NCI-H146 treated with DMSO at 0.1 percent for 48 hours (cell line): ENCODE measurements around the gene LEMD1.
"Not testable (repeated sequence)": the region's sequence is repeated elsewhere in the genome, so short reads cannot be mapped to it uniquely, and the experiment has no call there.

Experiments used
- DNase-seq: peaks from one replicate; lab custom pipeline; 2025; ENCODE audit not compliant: unreplicated experiment; lab: John Stamatoyannopoulos, UW

The LEMD1 gene

DNA sequence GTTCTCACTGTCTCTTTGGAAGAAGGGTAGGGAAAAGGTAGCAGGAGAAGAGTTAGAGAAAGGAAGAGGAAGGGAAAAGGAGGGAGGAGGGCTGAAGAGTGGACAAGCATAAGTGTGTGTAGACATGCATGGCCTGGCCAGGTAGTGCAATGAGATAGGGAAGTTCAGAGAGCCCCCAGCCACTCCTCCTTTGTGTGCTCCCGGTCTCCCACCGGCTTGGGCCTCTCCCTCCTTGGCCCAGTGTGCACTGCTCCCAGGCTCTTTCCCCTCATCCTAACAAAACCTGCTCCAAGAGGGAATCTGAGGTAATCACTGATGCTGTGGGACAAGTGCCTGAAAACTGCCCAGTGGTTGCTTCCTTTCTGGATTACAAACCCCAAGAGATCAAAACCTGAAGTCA is 10.3 kb upstream of the LEMD1 start:
- no peak for DNase-seq

DNA sequence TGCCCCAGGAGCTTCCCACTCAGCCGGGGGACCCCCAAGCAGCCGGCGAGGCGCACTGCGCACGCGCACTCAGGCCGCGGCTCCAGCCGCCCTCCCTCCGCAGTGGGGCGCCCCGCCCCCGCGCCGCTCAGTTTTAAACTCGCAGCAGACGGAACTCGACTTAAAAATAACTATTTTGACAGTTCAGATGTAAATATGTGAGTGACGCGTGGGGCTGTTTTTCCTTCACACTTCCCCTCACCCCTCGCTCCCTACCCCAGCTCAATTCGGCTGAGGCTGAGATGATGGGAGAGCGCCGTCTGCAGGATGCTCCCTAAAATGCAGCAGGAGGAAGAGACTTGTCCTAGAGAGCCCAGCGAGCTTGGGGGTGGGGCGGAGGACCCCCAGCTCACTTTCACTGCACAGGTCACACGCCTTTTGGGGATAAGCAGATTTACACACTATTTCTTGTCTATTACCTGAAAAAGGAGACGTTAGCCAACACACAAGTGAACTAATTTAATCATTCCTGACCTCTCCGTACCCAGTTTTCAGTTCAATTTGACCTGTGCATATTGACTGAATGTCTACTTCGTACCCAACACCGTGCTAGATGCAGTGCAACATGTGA is 8.9 kb upstream of the LEMD1 start:
- DNase-seq = no peak

DNA sequence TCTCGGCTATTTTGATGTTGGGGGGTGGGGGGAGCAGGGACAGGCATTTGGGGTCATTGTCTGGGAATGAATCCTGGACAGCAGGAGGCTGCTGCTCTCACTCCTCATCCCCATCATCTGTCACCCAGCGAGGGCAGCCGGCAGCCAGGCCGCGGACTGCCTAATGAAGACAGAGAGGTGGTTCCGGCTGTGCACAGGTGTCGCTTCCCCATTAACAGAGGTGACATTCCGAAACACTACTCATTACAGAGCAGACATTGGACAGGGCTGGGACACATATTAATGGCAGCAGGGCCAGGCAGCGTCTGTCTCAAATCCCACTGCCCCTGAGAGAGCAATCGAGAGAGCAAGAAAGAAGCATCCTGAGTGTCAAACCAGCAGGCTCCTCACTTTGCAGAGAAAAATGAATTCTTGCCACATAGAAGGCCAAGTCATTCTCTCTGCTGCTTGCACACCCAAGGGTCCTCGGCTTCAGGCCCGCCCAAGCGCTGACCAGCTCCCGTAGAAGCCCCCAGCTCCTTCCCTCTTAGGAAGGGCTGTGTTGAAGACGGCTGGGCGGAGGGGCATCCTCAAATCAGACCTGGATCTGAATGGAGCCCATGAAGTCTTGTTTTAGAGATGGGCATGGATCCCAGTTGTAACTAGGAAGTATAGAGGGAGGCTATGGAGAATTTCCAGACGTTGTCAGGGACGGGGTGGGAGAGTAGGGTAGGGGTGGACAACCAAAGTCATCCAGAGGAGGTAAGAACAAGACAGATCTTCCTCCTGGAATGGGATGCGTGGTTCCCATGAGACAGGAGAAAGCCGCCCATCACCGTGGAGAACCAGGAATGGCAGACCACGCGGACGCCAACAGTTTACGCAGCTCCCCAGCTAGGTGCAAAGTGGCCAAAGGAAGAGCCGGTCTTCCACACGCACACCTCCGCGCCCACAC is 8.2 kb upstream of the LEMD1 start:
- DNase-seq = no peak

DNA sequence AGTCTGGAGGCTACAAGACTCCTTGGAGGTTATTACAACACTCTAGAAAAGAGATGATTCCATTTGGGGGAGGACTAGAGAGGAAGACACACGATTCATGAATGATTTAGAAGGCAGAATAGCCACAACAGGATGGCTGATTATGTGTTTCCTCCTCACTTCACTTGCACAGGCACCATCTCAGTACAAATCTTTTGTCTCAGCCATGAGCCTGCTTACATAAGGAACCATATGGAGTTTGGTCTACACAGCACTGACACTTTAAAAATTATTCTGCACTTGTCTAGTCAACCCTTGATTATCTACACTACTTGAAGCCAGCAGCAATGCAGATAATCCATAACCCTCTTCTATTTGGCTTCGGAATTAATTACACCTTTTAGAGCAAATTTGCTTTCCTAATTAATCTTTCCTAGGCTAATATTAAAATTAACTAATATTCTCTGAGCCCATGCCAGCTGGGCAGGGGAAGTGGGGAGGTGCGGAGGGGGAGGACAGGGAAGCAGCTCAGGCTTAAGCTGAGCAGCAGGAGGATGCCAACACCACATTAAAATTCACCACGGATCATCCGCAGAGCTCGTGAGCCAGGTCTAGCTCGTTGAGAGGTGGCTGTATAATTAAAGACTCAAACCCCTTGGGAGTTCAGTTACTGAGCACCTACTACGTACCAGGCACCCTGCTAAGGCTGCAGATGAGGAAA is 3.2 kb upstream of the LEMD1 start:
- no peak for DNase-seq

DNA sequence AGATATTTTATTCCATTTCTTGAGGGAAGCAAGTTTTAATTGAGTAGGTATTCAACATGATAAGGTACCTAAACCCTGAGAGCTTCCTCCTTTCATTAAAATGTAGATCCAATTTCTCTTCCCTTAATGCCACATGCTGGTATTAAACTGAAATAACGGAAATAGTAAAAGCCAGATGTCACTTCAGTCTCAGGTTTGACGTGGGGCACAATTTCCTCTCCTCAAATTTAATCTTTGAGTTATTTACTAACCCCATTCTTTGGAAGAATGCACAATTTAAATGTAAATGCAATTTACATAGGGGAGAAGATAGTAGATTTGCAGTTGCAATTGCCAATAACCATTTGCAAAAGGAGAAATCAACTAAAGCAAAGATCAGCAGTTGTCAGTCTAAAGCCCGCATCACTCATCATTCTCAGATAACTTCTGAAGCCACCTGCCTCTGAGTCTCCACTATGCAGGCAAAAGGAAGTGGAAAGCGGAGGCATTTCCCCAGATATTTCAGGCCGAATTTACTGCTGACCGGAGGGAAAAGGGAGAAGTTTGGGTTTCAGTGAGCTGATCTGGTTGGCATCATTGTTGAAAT is 2.1 kb upstream of the LEMD1 start:
- no peak for DNase-seq

DNA sequence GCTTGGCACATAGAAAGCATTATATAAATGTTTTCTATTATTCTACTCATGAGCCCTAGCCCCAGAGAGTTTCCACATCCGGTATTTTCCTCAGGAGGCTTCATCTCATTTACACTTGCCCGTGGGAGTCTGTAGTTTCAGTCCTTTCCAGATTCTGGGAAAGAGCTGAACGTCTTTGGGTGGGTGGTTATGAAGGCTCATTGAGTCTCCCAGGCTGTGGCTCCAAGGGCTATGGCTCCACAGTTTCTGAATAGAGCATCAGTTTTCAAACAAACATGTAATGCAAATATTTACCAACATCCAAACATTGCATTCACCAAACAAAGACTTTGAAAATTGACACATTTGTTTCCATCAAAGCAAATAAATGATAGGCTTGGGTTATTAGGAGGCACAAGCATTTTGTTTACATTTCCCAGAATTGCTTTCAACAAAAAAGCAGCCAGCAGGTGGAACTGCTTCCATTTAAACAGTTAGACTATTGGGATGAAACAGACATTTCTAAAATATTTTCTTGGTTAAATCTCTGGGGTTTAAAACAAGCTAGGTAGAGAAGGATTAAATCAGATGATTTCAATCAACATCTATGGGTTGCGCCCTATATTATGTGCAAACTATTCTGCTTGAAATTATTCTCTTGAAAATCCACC is 1.3 kb upstream of the LEMD1 start:
- DNase-seq = peak; percentile 61

DNA sequence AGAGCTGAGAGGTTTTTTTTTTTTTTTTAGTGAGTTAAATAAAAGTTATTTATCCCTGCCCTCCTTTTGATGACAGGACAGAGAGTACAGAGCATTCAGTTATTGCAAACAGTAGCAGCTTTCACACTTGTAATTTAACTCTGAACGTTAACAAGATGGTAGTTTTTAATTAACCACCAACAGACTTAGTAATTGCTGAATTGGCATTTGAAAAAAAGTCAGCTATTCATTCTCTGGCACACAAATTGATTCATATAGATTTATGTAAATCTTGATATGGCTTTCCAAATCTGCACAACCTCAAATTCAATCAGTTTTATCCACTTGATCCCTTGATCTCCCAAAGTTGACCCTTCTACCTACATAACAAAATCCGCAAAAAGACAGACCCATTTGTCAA is 918 bp downstream of the LEMD1 start:
- DNase-seq = no peak

DNA sequence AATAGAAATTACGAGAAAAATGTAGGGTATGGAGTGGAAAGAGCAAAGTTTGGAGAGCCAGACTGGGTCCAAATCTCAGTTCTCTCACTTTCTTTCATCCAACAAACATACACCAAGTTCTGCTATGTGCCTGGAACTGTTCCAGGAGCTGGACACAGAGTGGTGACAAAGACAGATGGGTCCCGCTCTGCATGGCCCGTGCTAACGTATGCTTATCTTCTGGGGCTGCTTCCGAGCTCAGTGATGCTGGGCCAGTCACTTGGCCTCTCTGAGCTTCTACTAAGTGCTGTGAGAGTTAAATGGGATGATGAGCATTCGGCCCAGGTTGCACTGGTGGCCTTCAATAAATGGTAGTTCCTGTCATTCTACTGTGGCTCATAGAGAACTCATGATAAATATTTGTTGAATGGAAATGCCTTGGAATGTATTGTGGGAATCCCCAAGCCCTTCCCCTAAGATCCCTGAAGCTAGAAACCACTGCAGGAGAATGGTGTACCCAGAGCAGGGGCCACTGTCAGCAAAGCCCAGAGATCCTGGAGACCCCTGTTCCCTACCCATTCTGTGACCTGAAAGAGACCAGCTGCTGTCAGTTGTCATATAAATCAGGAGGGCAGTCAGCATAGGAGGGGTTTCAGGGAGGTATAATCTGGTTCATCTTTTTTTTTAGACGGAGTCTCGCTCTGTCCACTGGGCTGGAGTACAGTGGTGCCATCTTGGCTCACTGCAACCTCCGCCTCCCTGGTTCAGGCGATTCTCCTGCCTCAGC is 3.8 kb downstream of the LEMD1 start:
- DNase-seq = no peak

DNA sequence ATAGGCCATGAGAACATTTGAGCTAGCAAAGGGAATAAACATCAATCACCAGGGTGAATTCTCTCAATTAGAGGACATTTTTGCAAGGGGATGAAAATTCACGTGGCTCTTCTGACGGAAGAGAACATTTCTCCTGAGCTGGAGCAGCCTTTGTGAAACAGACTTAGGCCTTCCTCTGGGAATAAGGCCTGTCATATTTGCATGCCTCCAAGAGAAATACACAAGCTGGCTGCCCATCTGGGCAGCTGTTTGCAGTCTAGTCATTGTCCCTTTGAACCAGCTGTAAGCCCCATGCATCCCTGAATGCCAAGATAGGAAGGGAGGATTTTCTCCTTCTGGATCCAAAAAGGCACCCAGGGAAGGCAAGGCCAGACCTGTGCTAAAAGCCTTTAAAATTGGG is 5.5 kb downstream of the LEMD1 start:
- no peak for DNase-seq

DNA sequence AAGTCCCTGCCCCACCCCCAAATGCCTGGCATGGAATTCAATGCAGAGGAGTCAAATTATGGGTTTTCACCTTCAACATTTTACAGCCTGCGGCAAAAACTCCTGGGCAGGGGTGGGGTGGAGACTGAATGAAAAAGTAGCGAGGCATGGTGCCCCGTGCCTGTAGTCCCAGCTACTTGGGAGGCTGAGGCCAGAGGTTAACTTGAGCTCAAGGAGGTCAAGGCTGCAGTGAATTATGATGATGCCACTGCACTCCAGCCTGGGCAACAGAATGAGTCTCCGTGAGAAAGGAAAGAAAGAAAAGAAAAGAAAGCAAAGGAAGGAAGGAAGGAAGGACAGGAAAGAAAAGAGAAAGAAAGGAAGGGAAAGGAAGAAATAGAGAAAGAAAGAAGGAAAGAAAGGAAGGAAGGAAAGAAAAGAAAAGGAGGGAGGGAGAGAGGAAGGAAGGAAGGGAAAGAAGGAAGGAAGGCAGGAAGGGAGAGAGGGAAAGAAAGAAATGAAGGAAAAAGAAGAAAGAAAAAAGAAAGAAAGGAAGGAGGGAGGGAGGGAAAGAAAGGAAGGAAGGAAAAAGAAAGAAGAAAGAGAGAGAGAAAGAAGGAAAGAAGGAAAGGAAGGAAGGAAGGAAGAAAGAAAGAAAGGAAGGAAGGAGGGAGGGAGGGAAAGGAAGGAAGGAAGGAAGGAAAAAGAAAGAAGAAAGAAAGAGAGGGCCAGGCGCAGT is 11.1 kb downstream of the LEMD1 start:
- no peak for DNase-seq

DNA sequence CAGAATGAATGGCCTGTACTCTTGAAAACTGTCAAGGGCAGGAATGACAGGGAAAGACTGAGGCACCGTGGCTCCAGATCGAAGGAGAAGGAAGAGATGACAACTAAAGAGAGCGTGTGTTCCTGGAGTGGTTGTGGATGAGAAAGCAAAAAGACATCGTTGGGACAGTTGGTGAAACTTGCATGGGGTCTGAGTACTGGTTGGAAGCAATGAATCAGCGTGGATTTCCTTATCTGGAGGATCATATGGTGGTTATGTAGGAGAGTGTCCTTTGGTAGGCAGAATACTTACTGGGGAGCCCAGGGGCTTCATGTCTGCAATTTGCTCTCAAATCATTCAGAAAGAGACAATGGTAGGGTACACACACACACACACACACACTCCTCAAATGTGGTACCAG is 13.9 kb downstream of the LEMD1 start:
- DNase-seq = no peak

DNA sequence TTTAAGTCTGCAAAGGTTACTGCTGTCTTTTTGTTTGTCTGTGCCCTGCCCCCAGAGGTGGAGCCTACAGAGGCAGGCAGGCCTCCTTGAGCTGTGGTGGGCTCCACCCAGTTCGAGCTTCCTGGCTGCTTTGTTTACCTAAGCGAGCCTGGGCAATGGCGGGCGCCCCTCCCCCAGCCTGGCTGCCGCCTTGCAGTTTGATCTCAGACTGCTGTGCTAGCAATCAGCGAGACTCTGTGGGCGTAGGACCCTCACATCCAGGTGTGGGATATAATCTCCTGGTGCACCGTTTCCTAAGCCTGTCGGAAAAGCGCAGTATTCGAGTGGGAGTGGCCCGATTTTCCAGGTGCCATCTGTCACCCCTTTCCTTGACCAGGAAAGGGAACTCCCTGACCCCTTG is 15.6 kb downstream of the LEMD1 start:
- DNase-seq = not testable (repeated sequence)

DNA sequence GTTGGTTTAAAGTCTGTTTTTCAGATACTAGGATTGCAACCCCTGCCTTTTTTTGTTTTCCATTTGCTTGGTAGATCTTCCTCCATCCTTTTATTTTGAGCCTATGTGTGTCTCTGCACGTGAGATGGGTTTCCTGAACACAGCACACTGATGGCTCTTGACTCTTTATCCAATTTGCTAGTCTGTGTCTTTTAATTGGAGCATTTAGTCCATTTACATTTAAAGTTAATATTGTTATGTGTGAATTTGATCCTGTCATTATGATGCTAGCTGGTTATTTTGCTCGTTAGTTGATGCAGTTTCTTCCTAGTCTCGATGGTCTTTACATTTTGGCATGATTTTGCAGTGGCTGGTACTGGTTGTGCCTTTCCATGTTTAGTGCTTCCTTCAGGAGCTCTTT is 17.4 kb downstream of the LEMD1 start:
- DNase-seq = not testable (repeated sequence)

DNA sequence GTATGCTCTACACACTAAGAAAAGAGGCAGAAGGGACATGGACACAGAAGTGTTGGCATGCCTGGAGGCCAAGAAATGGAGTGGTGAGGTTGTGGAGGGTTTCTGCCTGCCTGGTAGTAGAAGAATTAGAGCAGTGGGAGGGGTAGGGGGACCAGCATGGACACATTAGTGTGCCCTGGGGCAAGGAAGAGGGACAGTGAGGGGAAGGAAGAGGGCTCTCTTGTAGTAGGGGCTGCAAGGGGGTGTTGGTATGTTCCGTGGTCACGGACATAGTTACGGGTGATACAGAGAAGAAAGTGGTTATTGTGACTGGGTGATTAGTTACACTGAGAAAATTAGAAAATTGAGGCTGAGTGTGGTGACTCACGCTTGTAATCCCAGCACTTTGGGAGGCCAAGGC is 23.3 kb downstream of the LEMD1 start:
- no peak for DNase-seq

DNA sequence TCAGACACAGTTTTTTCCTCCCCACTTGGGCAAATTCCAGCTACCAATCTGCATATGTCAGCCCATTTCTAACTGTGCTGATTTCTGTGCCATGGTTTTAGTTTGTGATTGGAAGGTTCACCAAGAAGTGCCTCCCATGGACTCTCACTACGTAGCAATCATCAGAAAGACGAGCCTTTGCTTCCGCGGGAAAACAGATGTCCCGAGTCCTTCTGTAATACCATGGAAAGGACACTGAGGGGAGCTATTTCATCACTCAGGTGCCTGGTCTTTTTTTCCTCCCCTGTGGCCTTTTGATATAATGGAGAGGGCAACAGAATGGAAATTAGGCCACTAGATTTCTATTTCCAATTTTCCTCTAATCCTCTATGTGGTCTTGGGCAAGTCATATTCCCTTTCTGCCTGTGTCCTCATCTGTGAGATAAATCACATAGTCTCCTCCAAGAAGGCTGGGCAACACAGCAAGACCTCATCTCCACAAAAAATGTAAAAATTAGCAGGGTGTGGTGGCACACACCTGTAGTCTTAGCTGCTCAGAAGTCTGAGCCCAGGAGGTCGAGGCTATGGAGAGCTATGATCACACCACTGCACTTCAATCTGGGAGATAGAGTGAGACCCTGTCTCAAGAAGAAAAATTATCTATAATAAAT is 24.8 kb downstream of the LEMD1 start:
- peak; percentile 83 for DNase-seq

DNA sequence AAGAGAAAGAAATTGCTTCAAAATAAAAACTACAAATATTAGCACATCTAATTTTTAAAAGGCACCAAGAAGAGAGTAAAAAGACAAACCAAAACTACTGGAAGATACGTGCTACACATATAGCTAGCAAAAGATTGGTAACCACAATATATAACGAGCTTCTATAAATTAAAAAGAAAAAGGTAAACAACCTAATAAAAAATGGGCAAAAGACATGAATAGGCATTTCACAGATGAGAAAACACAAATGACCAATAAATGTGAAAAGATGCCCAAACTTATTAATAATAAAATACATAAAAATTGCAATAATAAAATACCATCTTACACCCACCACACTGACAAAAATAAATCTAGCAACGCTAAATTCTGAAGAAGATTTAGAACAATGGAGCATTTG is 26.2 kb downstream of the LEMD1 start:
- no peak for DNase-seq

DNA sequence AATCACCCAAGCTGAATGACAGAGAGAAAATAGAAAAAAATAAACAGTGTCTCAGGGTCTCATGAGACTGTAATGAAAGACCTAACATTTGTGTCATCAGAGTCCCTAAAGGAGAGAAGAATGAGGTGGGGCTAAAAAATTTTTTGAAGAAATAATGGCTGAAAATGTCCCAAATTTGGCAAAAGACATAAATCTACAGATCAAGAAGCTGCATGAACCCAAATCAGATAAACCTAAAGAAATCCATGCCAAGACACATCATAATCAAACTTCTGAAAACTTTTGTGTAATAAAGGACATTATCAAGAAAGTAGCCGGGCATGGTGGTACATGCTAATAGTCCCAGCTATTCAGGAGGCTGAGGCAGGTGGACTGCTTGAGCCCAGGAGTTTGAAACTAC is 29.2 kb downstream of the LEMD1 start:
- no peak for DNase-seq

DNA sequence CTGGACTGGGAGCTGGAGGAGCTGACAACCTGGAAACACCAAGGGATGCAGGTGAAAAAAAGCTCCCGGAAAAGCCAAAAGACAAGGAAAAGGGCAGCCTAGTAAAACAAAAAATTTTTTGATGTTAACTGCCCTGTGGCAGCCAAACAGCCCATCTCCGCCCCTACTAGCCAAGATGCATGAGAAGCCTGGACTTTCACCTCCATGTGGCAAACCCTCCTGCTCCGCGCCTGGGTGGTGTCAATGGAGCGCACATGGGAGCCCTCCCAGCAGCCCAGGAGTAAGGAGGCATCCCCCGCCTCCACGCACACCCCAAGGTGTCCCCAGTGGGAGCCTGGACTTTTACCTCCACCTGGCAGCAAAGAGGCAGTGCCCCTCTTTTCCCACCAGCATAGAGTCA is 30.5 kb downstream of the LEMD1 start:
- no peak for DNase-seq

DNA sequence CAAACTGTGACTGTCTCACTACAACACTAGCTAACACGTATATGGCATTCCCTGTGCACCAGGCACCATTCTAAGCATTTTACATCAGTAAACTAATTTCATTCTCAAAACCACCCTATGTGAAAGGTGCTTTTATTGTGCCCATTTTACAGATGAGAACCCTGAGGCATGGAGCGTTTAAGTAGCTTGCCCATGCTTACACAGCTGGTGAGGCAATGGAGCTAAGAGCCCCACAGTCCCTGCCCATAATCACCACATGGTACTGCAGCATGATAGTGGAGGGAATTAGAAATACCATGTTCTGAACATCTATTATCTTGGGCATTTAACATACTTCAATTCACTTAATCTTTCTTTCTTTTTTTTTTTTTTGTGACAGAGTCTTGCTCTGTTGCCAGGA is 34.0 kb downstream of the LEMD1 start:
- DNase-seq = no peak
